HCT116 (cell line): ENCODE results near the gene DENND1A. TPM values are rescaled to one million over a fixed set of nuclear protein-coding genes. Genes with fewer than 3 reads are reported as not detected.

Experiments used
- ATAC-seq: fragments of 200-7000 bp; cut with Tn5 transposase; 2 replicates; pipeline ENCODE4 v1.9.1; 2020; ENCODE audit warnings: mild to moderate bottlenecking, moderate library complexity
- BruUV-seq: library from RNA; stranded (reverse); fragments of 400-500 nt; replicated peaks from 2 replicates; lab custom pipeline; 2021; lab: Mats Ljungman, UMichigan
- CTCF ChIA-PET: fragments of 300-600 bp; sonication (Branson Sonifier 250); formaldehyde crosslinking; loops from one replicate; lab custom pipeline; 2021; ENCODE audit warnings: antibody characterized with exemption; lab: Charles Lee
- POLR2A ChIA-PET: fragments of 300-600, 350-600 bp; sonication (Branson Sonifier 250); formaldehyde crosslinking; loops from one replicate; lab custom pipeline; 2021; ENCODE audit warnings: antibody characterized with exemption; lab: Charles Lee
- RAD21 ChIA-PET, 2 experiments: fragments of 300-600 bp; sonication (Branson Sonifier 250); formaldehyde crosslinking; loops; one replicate each; lab custom pipeline; 2023; ENCODE audit warnings: low total read pairs in 2 of 2; ENCODE audit not compliant: uncharacterized antibody in 2 of 2, unreplicated experiment in 2 of 2, low non-redundant PET in 1 of 2; lab: Charles Lee
- DNase-seq: peaks from one replicate; pipeline ENCODE4 v3.0.0-alpha.2; 2010; ENCODE audit warnings: low read depth, low spot score
- H2AFZ ChIP-seq: fragments of 200-600 bp; shearing (Covaris generic), sonication (generic); 2 replicates; pipeline ENCODE4 v1.6.1; 2017; ENCODE audit warnings: low read depth, mixed run types, mixed read lengths, antibody characterized with exemption, low read length; ENCODE audit not compliant: poor library complexity, severe bottlenecking
- H3K27ac ChIP-seq: 2 replicates; pipeline ENCODE4 v1.5.1; 2012; ENCODE audit warnings: low read depth, low read length
- H3K27me3 ChIP-seq: fragments of 200-600 bp; sonication (generic); 2 replicates; pipeline ENCODE4 v1.6.1; 2016; ENCODE audit warnings: mixed run types, low read length, mixed read lengths; ENCODE audit not compliant: insufficient read depth
- H3K36me3 ChIP-seq, 2 experiments: fragments of 200-500 bp in 1 of 2; fragments of 200-600 bp in 1 of 2; sonication (Bioruptor generic) in 1 of 2; sonication (generic) in 1 of 2; 2 replicates each; pipeline versions ENCODE4 v1.5.1 to v1.6.1; 2014 to 2016; ENCODE audit warnings: low read length in 2 of 2, inconsistent platforms in 1 of 2, mixed read lengths in 1 of 2, mixed run types in 1 of 2; ENCODE audit not compliant: insufficient read depth in 2 of 2, control insufficient read depth in 1 of 2
- H3K4me1 ChIP-seq, 2 experiments: fragments of 200-600 bp in 1 of 2; sonication (generic) in 1 of 2; 2 replicates each; pipeline versions ENCODE4 v1.5.1 to v1.6.1; 2012 to 2017; ENCODE audit warnings: low read length in 2 of 2, inconsistent platforms in 1 of 2, mild to moderate bottlenecking in 1 of 2, mixed read lengths in 1 of 2, mixed run types in 1 of 2, moderate library complexity in 1 of 2; ENCODE audit not compliant: insufficient read depth in 2 of 2, control insufficient read depth in 1 of 2
- H3K4me2 ChIP-seq: fragments of 200-600 bp; sonication (generic); 2 replicates; pipeline ENCODE4 v1.6.1; 2017; ENCODE audit warnings: mixed run types, low read length, mixed read lengths
- H3K4me3 ChIP-seq, 2 experiments: fragments of 200-600 bp in 1 of 2; sonication (generic) in 1 of 2; replicated peaks in 1 of 2; 2 replicates each; pipeline ENCODE4 v1.5.1; 2011 to 2016; ENCODE audit warnings: low read length in 2 of 2, control low read depth in 1 of 2, low read depth in 1 of 2, mild to moderate bottlenecking in 1 of 2, mixed read lengths in 1 of 2, mixed run types in 1 of 2
- H3K79me2 ChIP-seq: fragments of 200-600 bp; sonication (generic); 2 replicates; pipeline ENCODE4 v1.6.1; 2017; ENCODE audit warnings: mild to moderate bottlenecking, mixed run types, low read length, moderate library complexity, mixed read lengths; ENCODE audit not compliant: insufficient read depth
- H3K9ac ChIP-seq: fragments of 200-600 bp; sonication (generic); 2 replicates; pipeline ENCODE4 v1.6.1; 2016; ENCODE audit warnings: low read length, mixed read lengths
- H3K9me2 ChIP-seq: fragments of 200-600 bp; sonication (generic), shearing (Covaris generic); 2 replicates; pipeline ENCODE4 v1.6.1; 2017; ENCODE audit warnings: mixed run types, mild to moderate bottlenecking, moderate library complexity; ENCODE audit not compliant: insufficient read depth
- H3K9me3 ChIP-seq, 2 experiments: fragments of 200-500 bp in 1 of 2; fragments of 200-600 bp in 1 of 2; sonication (Bioruptor generic) in 1 of 2; sonication (generic) in 1 of 2; 2 replicates each; pipeline ENCODE4 v1.6.1; 2014 to 2017; ENCODE audit warnings: low read length in 2 of 2, mixed read lengths in 2 of 2, inconsistent platforms in 1 of 2, low read depth in 1 of 2, mild to moderate bottlenecking in 1 of 2, mixed run types in 1 of 2, moderate library complexity in 1 of 2; ENCODE audit not compliant: control insufficient read depth in 1 of 2, insufficient read depth in 1 of 2
- H4K20me1 ChIP-seq: fragments of 200-600 bp; sonication (generic), shearing (Covaris generic); 2 replicates; pipeline ENCODE4 v1.6.1; 2017; ENCODE audit warnings: mixed run types, mild to moderate bottlenecking, moderate library complexity; ENCODE audit not compliant: insufficient read depth
- CBX3 ChIP-seq: IDR thresholded peaks from 2 replicates; pipeline ENCODE4 v1.6.1; 2012; ENCODE audit warnings: low read depth
- CEBPB ChIP-seq: IDR thresholded peaks from 2 replicates; pipeline ENCODE4 v1.6.1; 2012; ENCODE audit warnings: low read depth
- EGR1 ChIP-seq: IDR thresholded peaks from 2 replicates; pipeline ENCODE4 v1.6.1; 2012; ENCODE audit warnings: low read depth
- ELF1 ChIP-seq: IDR thresholded peaks from 2 replicates; pipeline ENCODE4 v1.6.1; 2012; ENCODE audit warnings: low read depth, borderline replicate concordance
- EZH2 ChIP-seq: fragments of 200-600 bp; sonication (generic); IDR thresholded peaks from 2 replicates; pipeline ENCODE4 v1.6.1; 2017; ENCODE audit warnings: antibody characterized with exemption, mixed run types
- EZH2phosphoT487 ChIP-seq: fragments of 200-600 bp; IDR thresholded peaks from 2 replicates; pipeline ENCODE4 v1.6.1; 2018; ENCODE audit warnings: antibody characterized with exemption, borderline replicate concordance
- JUND ChIP-seq: IDR thresholded peaks from 2 replicates; pipeline ENCODE4 v1.6.1; 2012
- POLR2A ChIP-seq: IDR thresholded peaks from 2 replicates; pipeline ENCODE4 v1.7.0; 2011; ENCODE audit warnings: borderline replicate concordance; ENCODE audit not compliant: insufficient read depth, insufficient read length; ENCODE audit errors: extremely low read depth
- POLR2AphosphoS5 ChIP-seq: IDR thresholded peaks from 2 replicates; pipeline ENCODE4 v1.6.1; 2011; ENCODE audit warnings: mild to moderate bottlenecking, low read depth, low read length, moderate library complexity
- RAD21 ChIP-seq: IDR thresholded peaks from 2 replicates; pipeline ENCODE4 v1.6.1; 2012; ENCODE audit warnings: low read depth, mild to moderate bottlenecking
- SIN3A ChIP-seq: IDR thresholded peaks from 2 replicates; pipeline ENCODE4 v1.6.1; 2012; ENCODE audit warnings: low read depth
- SP1 ChIP-seq: IDR thresholded peaks from 2 replicates; pipeline ENCODE4 v1.6.1; 2012; ENCODE audit warnings: low read depth
- SRF ChIP-seq: IDR thresholded peaks from 2 replicates; pipeline ENCODE4 v1.6.1; 2012; ENCODE audit warnings: low read depth
- YY1 ChIP-seq: IDR thresholded peaks from 2 replicates; pipeline ENCODE4 v1.6.1; 2011; ENCODE audit warnings: low read length, low read depth, moderate library complexity, mild to moderate bottlenecking; ENCODE audit not compliant: insufficient replicate concordance; ENCODE audit errors: extremely low read depth
- ZNF274 ChIP-seq: fragments of 200-500 bp; sonication (Bioruptor generic); IDR thresholded peaks from 2 replicates; pipeline ENCODE4 v1.6.1; 2014; ENCODE audit warnings: mild to moderate bottlenecking, low read depth, low read length, inconsistent platforms
- intact Hi-C: fragments of 100-400 bp; cut with micrococcal nuclease; formaldehyde crosslinking; loops from 2 replicates; pipeline ENCODE4 v1.10.0; 2022
- total RNA-seq: library from RNA; stranded (reverse); gene quantifications from one replicate; pipeline ENCODE4 v1.2.1, GENCODE V29; 2021; ENCODE audit not compliant: unreplicated experiment
- TF ChIP-seq, protein P1 (sequence below): IDR thresholded peaks from 2 replicates; pipeline ENCODE4 v1.6.1; 2012
- TF ChIP-seq, protein P2 (sequence below), 3 experiments: fragments of 200-600 bp in 1 of 3; sonication (generic) in 1 of 3; IDR thresholded peaks in 2 of 3; conservative IDR thresholded peaks in 1 of 3; 2 replicates each; pipeline ENCODE4 v1.5.1; 2012 to 2017; ENCODE audit warnings: low read depth in 2 of 3, low read length in 2 of 3, antibody characterized with exemption in 1 of 3, borderline replicate concordance in 1 of 3, control low read depth in 1 of 3, mild to moderate bottlenecking in 1 of 3, mixed read lengths in 1 of 3, mixed run types in 1 of 3, moderate library complexity in 1 of 3; ENCODE audit not compliant: insufficient read depth in 1 of 3

Gene DENND1A
- total RNA-seq, 1 experiment from 2014 or later = 33.0 TPM

DNA sequence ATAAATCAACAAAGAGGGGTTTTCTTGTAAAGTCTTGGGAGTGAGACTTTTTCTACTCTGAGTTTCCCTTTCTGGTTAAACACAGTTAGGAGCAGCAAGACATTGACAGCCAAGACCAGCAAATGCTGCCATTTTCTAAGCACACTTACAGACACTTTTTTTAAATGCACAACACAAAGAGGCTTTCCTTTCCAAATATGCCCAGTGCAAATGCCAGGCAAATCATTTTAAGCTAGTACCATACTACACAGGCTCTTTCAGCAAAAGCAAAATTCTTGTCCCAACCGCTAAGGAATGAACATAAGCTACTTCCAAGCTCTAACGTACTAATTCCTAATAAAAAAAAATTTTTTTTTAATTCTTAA lies 68.2 kb downstream of the DENND1A start:
- no peaks in the 10 kb centered on the region for H3K4me1 ChIP-seq
- H3K9me2 ChIP-seq = no peaks in the 10 kb centered on the region
- H4K20me1 ChIP-seq = no peaks in the 10 kb centered on the region
- TF ChIP-seq POLR2AphosphoS5 (no peak), JUND (no peak), EGR1 (no peak), YY1 (no peak), SP1 (no peak), ELF1 (no peak), CBX3 (no peak), SRF (no peak), RAD21 (no peak), SIN3A (no peak), CEBPB (no peak), EZH2 (no peak), EZH2phosphoT487 (no peak), POLR2A (no peak), ZNF274 (no peak)
- TF ChIP-seq, protein P1, sequence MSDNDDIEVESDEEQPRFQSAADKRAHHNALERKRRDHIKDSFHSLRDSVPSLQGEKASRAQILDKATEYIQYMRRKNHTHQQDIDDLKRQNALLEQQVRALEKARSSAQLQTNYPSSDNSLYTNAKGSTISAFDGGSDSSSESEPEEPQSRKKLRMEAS = no peak
- TF ChIP-seq, protein P2, sequence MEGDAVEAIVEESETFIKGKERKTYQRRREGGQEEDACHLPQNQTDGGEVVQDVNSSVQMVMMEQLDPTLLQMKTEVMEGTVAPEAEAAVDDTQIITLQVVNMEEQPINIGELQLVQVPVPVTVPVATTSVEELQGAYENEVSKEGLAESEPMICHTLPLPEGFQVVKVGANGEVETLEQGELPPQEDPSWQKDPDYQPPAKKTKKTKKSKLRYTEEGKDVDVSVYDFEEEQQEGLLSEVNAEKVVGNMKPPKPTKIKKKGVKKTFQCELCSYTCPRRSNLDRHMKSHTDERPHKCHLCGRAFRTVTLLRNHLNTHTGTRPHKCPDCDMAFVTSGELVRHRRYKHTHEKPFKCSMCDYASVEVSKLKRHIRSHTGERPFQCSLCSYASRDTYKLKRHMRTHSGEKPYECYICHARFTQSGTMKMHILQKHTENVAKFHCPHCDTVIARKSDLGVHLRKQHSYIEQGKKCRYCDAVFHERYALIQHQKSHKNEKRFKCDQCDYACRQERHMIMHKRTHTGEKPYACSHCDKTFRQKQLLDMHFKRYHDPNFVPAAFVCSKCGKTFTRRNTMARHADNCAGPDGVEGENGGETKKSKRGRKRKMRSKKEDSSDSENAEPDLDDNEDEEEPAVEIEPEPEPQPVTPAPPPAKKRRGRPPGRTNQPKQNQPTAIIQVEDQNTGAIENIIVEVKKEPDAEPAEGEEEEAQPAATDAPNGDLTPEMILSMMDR (IDR thresholded peaks at IDR 0.05 in 2 of 3, conservative IDR thresholded peaks at IDR 0.05 in 1 of 3; ENCODE audit: borderline replicate concordance in 1 of 3, insufficient read depth in 1 of 3, low read depth in 2 of 3, low read length in 2 of 3) = no peak
- DNase-seq = no peak
- no peak overlapping the region for H2AFZ ChIP-seq
- no peak overlapping the region for H3K4me3 ChIP-seq
- RAD21 ChIA-PET = no interaction called here
- H3K27me3 ChIP-seq = no peaks in the 10 kb centered on the region
- no peak overlapping the region for H3K9ac ChIP-seq
- no peaks in the 10 kb centered on the region for H3K9me3 ChIP-seq
- ATAC-seq = no peak
- CTCF ChIA-PET = no interaction called here
- POLR2A ChIA-PET = no interaction called here
- no peaks in the 10 kb centered on the region for H3K36me3 ChIP-seq
- H3K27ac ChIP-seq = no peak overlapping the region
- intact Hi-C loops = no loop called here
- no peaks in the 10 kb centered on the region; the same call in none of the 2 replicates for H3K79me2 ChIP-seq
- BruUV-seq = no TSS peak
- no peak overlapping the region for H3K4me2 ChIP-seq
